Adrenal gland (tissue), 12 donors: ENCODE measurements around the gene SCFD2. TPM values are rescaled to one million over a fixed set of nuclear protein-coding genes. Genes with fewer than 3 reads are reported as not detected.
"Not testable (repeated sequence)": the region's sequence is repeated elsewhere in the genome, so short reads cannot be mapped to it uniquely, and the experiment has no call there.

Source experiments
- DNase-seq, 7 donors: peaks; one replicate each; pipeline ENCODE4 v3.0.0-alpha.2; 2019 to 2020
- H3K27ac ChIP-seq, 5 donors: fragments of 200-600 bp; sonication (generic) in 4 of 5; 1 replicate in 3 of 5; 2 replicates in 2 of 5; pipeline versions ENCODE4 v1.5.1 to v1.8.0; 2016 to 2020; ENCODE audit warnings: mild to moderate bottlenecking in 1 of 5
- H3K27me3 ChIP-seq: fragments of 200-600 bp; 2 replicates; pipeline ENCODE4 v1.8.0; 2021
- H3K36me3 ChIP-seq, 2 donors: fragments of 200-600 bp; replicated peaks in 1 of 2; 1 replicate in 1 of 2; 2 replicates in 1 of 2; pipeline versions ENCODE4 v1.5.1 to v1.8.0; 2018 to 2022
- H3K4me1 ChIP-seq, 2 donors: fragments of 200-600 bp; replicated peaks in 1 of 2; 1 replicate in 1 of 2; 2 replicates in 1 of 2; pipeline versions ENCODE4 v1.5.1 to v1.8.0; 2018 to 2021
- H3K4me3 ChIP-seq, 4 donors: fragments of 200-600 bp; sonication (generic) in 3 of 4; one replicate each; pipeline ENCODE4 v1.5.1; 2016 to 2018
- H3K9me3 ChIP-seq, 3 donors: fragments of 200-600 bp; sonication (generic) in 1 of 3; replicated peaks in 1 of 3; 1 replicate in 2 of 3; 2 replicates in 1 of 3; pipeline versions ENCODE4 v1.5.1 to v1.8.0; 2016 to 2021
- CTCF ChIP-seq, 6 experiments: fragments of 450-650 bp in 4 of 6; fragments of 200-600 bp in 2 of 6; sonication (generic) in 1 of 6; IDR thresholded peaks; 1 replicate in 5 of 6; 2 replicates in 1 of 6; pipeline versions ENCODE4 v1.5.1 to v1.8.0; 2016 to 2021; ENCODE audit warnings: antibody characterized with exemption in 6 of 6, mild to moderate bottlenecking in 2 of 6, moderate library complexity in 1 of 6
- POLR2A ChIP-seq, 2 donors: fragments of 450-650 bp; IDR thresholded peaks; one replicate each; pipeline ENCODE4 v1.6.1; 2017; ENCODE audit warnings: antibody characterized with exemption in 2 of 2, mild to moderate bottlenecking in 2 of 2, moderate library complexity in 1 of 2
- WGBS, 4 donors: extraction: QIAGEN DNeasy Blood & Tissue Kit in 2 of 4; methylation state at CpG; one replicate each; pipeline versions ENCODE4 v1.1.5 to v1.1.7; 2013 to 2017; 5-methylcytosine and 5-hydroxymethylcytosine counted together
- intact Hi-C, 2 donors: fragments of 100-400 bp; cut with DNase I; formaldehyde crosslinking; loops; one replicate each; pipeline versions ENCODE4 v1.14.1 to v1.15.0; 2022 to 2023
- polyA plus RNA-seq, 3 donors: library from polyadenylated mRNA; stranded (reverse); fragments of 200-250 nt in 2 of 3; fragments of 350-450 nt in 1 of 3; fragmentation: Illumina TruSeq in 1 of 3; extraction: RNeasy Lipid Tissue Mini Kit (QIAGEN cat#74804) in 1 of 3; gene quantifications; one replicate each; pipeline ENCODE4 v1.2.3, GENCODE V29; 2013 to 2014
- total RNA-seq, 9 donors: library from RNA; depleted of rRNA in 4 of 9; stranded (reverse); fragments of >200 nt in 4 of 9; fragments of 120-200 nt in 1 of 9; fragmentation: NEBNext Ultra II Directional in 1 of 9; extraction: Animal tissue kit (Norgen Biotek cat#: 25700) in 1 of 9; gene quantifications; one replicate each; pipeline versions ENCODE4 v1.1.0 to v1.2.4, GENCODE V29; 2013 to 2023
- donor health status: healthy with polysubstance abuse.
- donor health status: Bipolar disorder and iron deficiency.
- donor health status: DM: yes; HTN: yes; CAD: no.
- donor health status: DM: no; HTN: no; CAD: no.
- donor health status: DM: no; HTN: no; CAD: no.
- donor health status: DM: yes; HTN: yes; CAD: no.

SCFD2 gene
- total and polyA plus RNA-seq, 12 donors = 5.2 to 34.9 (median 23.4) TPM

GRCh38 chr4:53189011-53189410 is 176.8 kb downstream of the SCFD2 start:
- 58 to 71% (median 66%) methylated on average over 1 of the region's 1 CpG for WGBS, 4 donors
- H3K4me3 ChIP-seq = no peak overlapping the region

GRCh38 chr4:53186714-53187358 is 179.0 kb downstream of the SCFD2 start:
- H3K27me3 ChIP-seq = no peaks in the 10 kb centered on the region
- no peak for TF ChIP-seq CTCF (IDR thresholded peaks at IDR 0.05)
- no peak for DNase-seq
- H3K4me1 ChIP-seq = peaks cover 0 to 5% of the 10 kb centered on the region in 2 donors
- intact Hi-C loops = no loop called here
- 83 to 91% (median 90%) methylated on average over 4 of the region's 4 CpGs for WGBS, 4 donors
- no peak overlapping the region for H3K27ac ChIP-seq
- no peak overlapping the region for H3K4me3 ChIP-seq
- no peaks in the 10 kb centered on the region for H3K9me3 ChIP-seq
- H3K36me3 ChIP-seq = no peaks in the 10 kb centered on the region

More at GRCh38 chr4:53189011-53189410, 176.8 kb downstream of the SCFD2 start:
- Histone ChIP-seq H3K27me3 (no peaks in the 10 kb centered on the region), H3K4me1 (peaks cover 0 to 5% of the 10 kb centered on the region in 2 donors), H3K36me3 (no peaks in the 10 kb centered on the region), H3K9me3 (no peaks in the 10 kb centered on the region), H3K27ac (no peak overlapping the region)
- TF ChIP-seq CTCF (IDR thresholded peaks at IDR 0.05) (no peak), POLR2A (IDR thresholded peaks at IDR 0.05) (no peak)
- DNase-seq = no peak
- intact Hi-C loops = no loop called here

- Histone ChIP-seq H3K27me3 (no peaks in the 10 kb centered on the region), H3K27ac (no peak overlapping the region), H3K36me3 (no peaks in the 10 kb centered on the region), H3K4me1 (peaks cover 0 to 5% of the 10 kb centered on the region in 2 donors), H3K9me3 (no peaks in the 10 kb centered on the region), H3K4me3 (no peak overlapping the region)
- no peak for TF ChIP-seq CTCF (IDR thresholded peaks at IDR 0.05)
- TF ChIP-seq POLR2A (IDR thresholded peaks at IDR 0.05) = no peak
- intact Hi-C loops = no loop called here
- DNase-seq = no peak
- 70 to 81% (median 79%) methylated on average over 4 of the region's 4 CpGs for WGBS, 4 donors
These were observed 179.8 kb downstream of the SCFD2 start for GRCh38 chr4:53185869-53186585.

GRCh38 chr4:53183754-53184153 is 182.1 kb downstream of the SCFD2 start:
- Histone ChIP-seq H3K4me3 (no peak overlapping the region), H3K27ac (no peak overlapping the region), H3K36me3 (no peaks in the 10 kb centered on the region), H3K4me1 (peaks cover 0 to 5% of the 10 kb centered on the region in 2 donors), H3K27me3 (no peaks in the 10 kb centered on the region), H3K9me3 (no peaks in the 10 kb centered on the region)
- DNase-seq = no peak
- 88 to 98% (median 97%) methylated on average over 2 of the region's 2 CpGs for WGBS, 4 donors
- TF ChIP-seq POLR2A (IDR thresholded peaks at IDR 0.05) (no peak), CTCF (IDR thresholded peaks at IDR 0.05) (no peak)
- intact Hi-C loops = no loop called here

GRCh38 chr4:53177751-53178150 is 188.1 kb downstream of the SCFD2 start:
- intact Hi-C loops, H3K4me1 ChIP-seq, H3K4me3 ChIP-seq, H3K27ac ChIP-seq, H3K36me3 ChIP-seq, H3K9me3 ChIP-seq, DNase-seq, H3K27me3 ChIP-seq: not testable (repeated sequence)
- 75 to 95% (median 90%) methylated on average over 1 to 4 of the region's 4 CpGs for WGBS, 4 donors
